DND-41 (cell line): ENCODE measurements around the gene CLDN20.

ENCODE experiments used
- ATAC-seq: fragments of 200-7000 bp; cut with Tn5 transposase; 3 replicates; pipeline ENCODE4 v1.9.1; 2021; ENCODE audit warnings: low read depth; ENCODE audit not compliant: insufficient read depth
- DNase-seq: peaks from one replicate; pipeline ENCODE4 v3.0.0-alpha.2; 2020
- H2AFZ ChIP-seq: 2 replicates; pipeline ENCODE4 v1.6.0; 2012; ENCODE audit warnings: low read depth, low read length
- H3K27ac ChIP-seq: 2 replicates; pipeline ENCODE4 v1.5.1; 2012; ENCODE audit warnings: low read length, inconsistent platforms
- H3K27me3 ChIP-seq: fragments of 200-600 bp; sonication (generic); 2 replicates; pipeline ENCODE4 v1.6.0; 2012; ENCODE audit warnings: low read length, mild to moderate bottlenecking, inconsistent platforms; ENCODE audit not compliant: insufficient read depth, poor library complexity
- H3K36me3 ChIP-seq: 2 replicates; pipeline ENCODE4 v1.5.1; 2012; ENCODE audit warnings: low read length, inconsistent platforms; ENCODE audit not compliant: insufficient read depth
- H3K4me1 ChIP-seq: 2 replicates; pipeline ENCODE4 v1.5.1; 2012; ENCODE audit warnings: mild to moderate bottlenecking, low read length; ENCODE audit not compliant: insufficient read depth
- H3K4me2 ChIP-seq: 2 replicates; pipeline ENCODE4 v1.6.0; 2012; ENCODE audit warnings: mild to moderate bottlenecking, moderate library complexity, low read length, inconsistent platforms; ENCODE audit not compliant: insufficient read depth
- H3K4me3 ChIP-seq, 2 experiments: fragments of 200-600 bp in 1 of 2; shearing (Covaris generic) in 1 of 2; 2 replicates each; pipeline ENCODE4 v1.5.1; 2012 to 2016; ENCODE audit warnings: inconsistent platforms in 2 of 2, low read length in 2 of 2, mild to moderate bottlenecking in 2 of 2, low read depth in 1 of 2, moderate library complexity in 1 of 2
- H3K79me2 ChIP-seq: 2 replicates; pipeline ENCODE4 v1.6.0; 2012; ENCODE audit warnings: low read length, inconsistent platforms; ENCODE audit not compliant: insufficient read depth
- H3K9ac ChIP-seq: 2 replicates; pipeline ENCODE4 v1.6.0; 2012; ENCODE audit warnings: low read depth, mild to moderate bottlenecking, inconsistent platforms, low read length, moderate library complexity
- H3K9me3 ChIP-seq: 2 replicates; pipeline ENCODE4 v1.5.1; 2012; ENCODE audit warnings: low read length, moderate library complexity, mild to moderate bottlenecking, inconsistent platforms; ENCODE audit not compliant: insufficient read depth, severe bottlenecking
- H4K20me1 ChIP-seq: 2 replicates; pipeline ENCODE4 v1.6.0; 2012; ENCODE audit warnings: low read length; ENCODE audit not compliant: insufficient read depth
- CTCF ChIP-seq: IDR thresholded peaks from 2 replicates; pipeline ENCODE4 v1.5.1; 2012; ENCODE audit warnings: borderline replicate concordance, low read length, moderate library complexity, mild to moderate bottlenecking; ENCODE audit not compliant: poor library complexity, severe bottlenecking; ENCODE audit errors: extremely low read depth
- EZH2 ChIP-seq: IDR thresholded peaks from 3 replicates; pipeline ENCODE4 v1.6.1; 2012; ENCODE audit warnings: borderline replicate concordance, low read depth, mild to moderate bottlenecking, moderate library complexity, low read length, inconsistent platforms; ENCODE audit not compliant: severe bottlenecking

Gene CLDN20

DNA sequence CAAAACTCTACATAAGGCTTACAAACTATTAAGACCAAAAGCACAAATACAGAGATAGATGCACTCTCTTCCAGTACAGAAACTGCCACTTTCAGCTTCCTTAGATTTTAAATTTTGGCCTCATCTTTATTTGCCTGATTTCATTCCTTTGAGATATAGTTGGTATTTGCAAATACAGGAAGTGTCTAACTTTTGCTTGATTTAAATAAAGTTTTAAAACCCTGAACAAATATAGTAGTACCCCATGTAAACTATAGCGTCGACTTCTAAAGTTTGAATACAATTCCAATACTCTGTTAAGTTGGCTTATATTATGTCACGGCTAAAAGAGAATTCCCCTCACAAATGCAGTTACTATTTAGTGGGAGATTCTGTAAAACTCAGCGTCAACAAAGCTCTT, 1.2 kb upstream of the CLDN20 start:
- Histone ChIP-seq H3K9ac (no peak overlapping the region), H3K79me2 (peaks cover 4% of the 10 kb centered on the region; the same call in 1 of the 2 replicates), H3K4me3 (no peak overlapping the region), H3K36me3 (peaks cover 54% of the 10 kb centered on the region), H3K4me2 (no peak overlapping the region), H4K20me1 (0 out of 2 replicates have a peak, but pooled peaks cover 2% of the 10 kb centered on the region), H3K27ac (no peak overlapping the region), H2AFZ (no peak overlapping the region), H3K27me3 (no peaks in the 10 kb centered on the region), H3K4me1 (no peaks in the 10 kb centered on the region), H3K9me3 (no peaks in the 10 kb centered on the region)
- ATAC-seq: no peak
- DNase-seq: no peak
- TF ChIP-seq EZH2 (no peak), CTCF (no peak)

- TF ChIP-seq EZH2 (no peak), CTCF (no peak)
- H4K20me1 ChIP-seq: no peaks in the 10 kb centered on the region
- no peak overlapping the region for H2AFZ ChIP-seq
- H3K9me3 ChIP-seq: no peaks in the 10 kb centered on the region
- H3K27ac ChIP-seq: no peak overlapping the region
- H3K4me1 ChIP-seq: no peaks in the 10 kb centered on the region
- no peak overlapping the region for H3K4me3 ChIP-seq
- peaks cover 4% of the 10 kb centered on the region; the same call in 1 of the 2 replicates for H3K79me2 ChIP-seq
- no peak overlapping the region for H3K9ac ChIP-seq
- DNase-seq (no peak), ATAC-seq (no peak)
- peaks cover 36% of the 10 kb centered on the region for H3K36me3 ChIP-seq
- no peak overlapping the region for H3K4me2 ChIP-seq
- no peaks in the 10 kb centered on the region for H3K27me3 ChIP-seq
Measured at GRCh38 chr6:155264693-155265320, 994 bp downstream of the CLDN20 start.

- Histone ChIP-seq H3K36me3 (peaks cover 37% of the 10 kb centered on the region), H3K27me3 (no peaks in the 10 kb centered on the region), H4K20me1 (no peaks in the 10 kb centered on the region), H3K9me3 (no peaks in the 10 kb centered on the region), H3K79me2 (peaks cover 6% of the 10 kb centered on the region; the same call in 1 of the 2 replicates), H3K27ac (no peak overlapping the region), H3K4me1 (no peaks in the 10 kb centered on the region), H3K4me3 (no peak overlapping the region), H3K9ac (no peak overlapping the region), H2AFZ (no peak overlapping the region), H3K4me2 (no peak overlapping the region)
- no peak for DNase-seq
- ATAC-seq: no peak
- TF ChIP-seq EZH2: no peak
- TF ChIP-seq CTCF: no peak
Measured at GRCh38 chr6:155265843-155266535, 2.2 kb downstream of the CLDN20 start.
